Erythroblast (primary cell): ENCODE data around the gene ST8SIA5.

Experiments
- GATA1 ChIP-seq: IDR thresholded peaks from 2 replicates; pipeline ENCODE4 v1.6.1; 2011; ENCODE audit warnings: low read depth, mild to moderate bottlenecking, control low read depth, low read length, moderate library complexity
- POLR2A ChIP-seq: IDR thresholded peaks from 2 replicates; pipeline ENCODE4 v1.6.1; 2011; ENCODE audit warnings: mild to moderate bottlenecking, low read length

DNA sequence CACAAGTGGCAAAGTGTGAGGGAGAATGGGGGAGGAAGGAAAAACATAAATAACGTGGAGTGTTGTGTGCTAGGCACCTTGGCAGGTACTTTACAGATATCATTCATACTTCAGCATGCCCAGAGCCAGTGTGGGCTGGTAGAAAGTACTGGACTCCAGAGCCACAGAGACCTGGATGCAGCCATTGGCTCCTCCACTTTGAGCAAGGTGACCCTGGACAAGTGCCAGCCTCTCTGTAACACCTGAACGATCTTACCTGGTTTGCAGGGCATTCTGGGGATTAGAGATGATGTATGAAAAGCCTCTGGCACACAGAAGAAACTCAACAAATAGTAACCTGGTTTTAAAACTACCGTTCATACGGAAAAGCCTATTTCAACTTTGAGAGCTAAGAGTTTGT, 106.2 kb downstream of the ST8SIA5 start:
- no peak for TF ChIP-seq POLR2A
- no peak for TF ChIP-seq GATA1
